Stimulated activated CD4-positive, alpha-beta T cell treated with anti-CD3 and anti-CD28 coated beads, Interleukin-2, amount 100 ng/mL, for 48 hours (primary cell): Measurements from ENCODE around the gene FCGR2B.
"Not testable (repeated sequence)": the region's sequence is repeated elsewhere in the genome, so short reads cannot be mapped to it uniquely, and the experiment has no call there.

Experiments used
- DNase-seq, 2 donors: peaks; one replicate each; pipeline ENCODE4 v3.0.0-alpha.2; 2020

Gene FCGR2B

GRCh38 chr1:161662684-161663339 is at the start of gene FCGR2B:
TSS of gene FCGR2B (plus strand) at chr1:161663143. CDS start at chr1:161663242, 99 bp downstream.
- DNase-seq: not testable (repeated sequence)

GRCh38 chr1:161616417-161616816 is 46.5 kb upstream of the FCGR2B start:
- DNase-seq: not testable (repeated sequence)

GRCh38 chr1:161618517-161618916 is 44.4 kb upstream of the FCGR2B start:
- not testable (repeated sequence) for DNase-seq

GRCh38 chr1:161620399-161620798 is 42.5 kb upstream of the FCGR2B start:
- DNase-seq: not testable (repeated sequence)

- peak; percentile 74 to 93 for DNase-seq
These were observed 41.6 kb upstream of the FCGR2B start for GRCh38 chr1:161621181-161622000.

DNA sequence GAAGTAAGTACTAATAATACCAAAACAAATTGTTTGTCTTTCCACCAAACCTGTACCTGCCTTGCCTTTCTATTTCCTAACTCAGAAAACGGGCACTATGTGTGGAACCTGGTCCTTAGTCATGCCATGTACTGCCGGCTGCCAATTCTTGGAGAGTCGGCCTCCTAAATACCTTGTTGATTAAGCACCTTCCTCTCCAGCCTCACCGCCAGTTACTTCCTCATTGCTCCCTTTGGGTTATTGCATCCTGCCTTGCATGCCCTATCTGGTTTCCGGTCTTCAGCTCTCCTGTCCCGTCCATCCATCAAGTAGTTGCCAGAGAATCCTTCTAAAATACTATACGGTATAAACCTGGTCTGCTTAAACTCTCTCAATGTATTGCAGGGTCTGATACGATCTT is 40.9 kb upstream of the FCGR2B start:
- DNase-seq: not testable (repeated sequence)

GRCh38 chr1:161623401-161624051 is 39.4 kb upstream of the FCGR2B start:
- not testable (repeated sequence) for DNase-seq

GRCh38 chr1:161624605-161625004 is 38.3 kb upstream of the FCGR2B start:
- not testable (repeated sequence) for DNase-seq

- DNase-seq: not testable (repeated sequence)
These were observed 36.3 kb upstream of the FCGR2B start for GRCh38 chr1:161626445-161627146.

- DNase-seq: not testable (repeated sequence)
These were observed 32.7 kb upstream of the FCGR2B start for GRCh38 chr1:161630128-161630742.

GRCh38 chr1:161631076-161631475 is 31.9 kb upstream of the FCGR2B start, which contains the start of gene FCGR3B:
TSS of gene FCGR3B (minus strand) at chr1:161631176. CDS start at chr1:161631094, 82 bp downstream.
- DNase-seq: no peak

- not testable (repeated sequence) for DNase-seq
These were observed 27.9 kb upstream of the FCGR2B start for GRCh38 chr1:161634993-161635392.

DNA sequence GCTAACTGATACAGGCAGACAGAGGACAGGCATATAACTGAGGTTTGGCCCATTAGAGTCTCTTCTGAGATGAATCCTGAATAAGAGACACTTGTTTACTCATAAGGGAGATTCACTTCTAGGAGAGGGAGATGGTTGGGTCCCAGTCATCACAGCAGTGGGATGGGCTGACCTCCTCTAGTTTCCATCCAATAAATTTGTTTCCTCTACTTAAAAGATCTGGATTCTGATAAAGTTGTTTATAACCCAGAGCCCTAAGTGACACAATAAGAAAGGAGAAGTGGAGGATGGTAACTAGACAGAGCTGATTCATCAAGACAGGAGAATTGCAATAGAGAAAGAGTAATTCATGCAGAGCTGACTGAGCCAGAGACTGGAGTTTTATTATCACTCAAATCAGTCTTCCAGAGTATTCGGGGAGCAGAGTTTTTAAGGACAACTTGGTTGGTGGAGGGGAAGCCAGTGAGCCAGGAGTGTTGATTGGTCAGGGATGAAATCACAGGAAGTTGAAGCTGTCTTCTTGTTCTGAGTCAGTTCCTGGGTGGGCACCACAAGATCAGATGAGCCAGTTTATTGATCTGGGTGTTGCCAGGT is 26.7 kb upstream of the FCGR2B start:
- DNase-seq: not testable (repeated sequence)

- not testable (repeated sequence) for DNase-seq
These were observed 26.0 kb upstream of the FCGR2B start for GRCh38 chr1:161636976-161637375.

DNA sequence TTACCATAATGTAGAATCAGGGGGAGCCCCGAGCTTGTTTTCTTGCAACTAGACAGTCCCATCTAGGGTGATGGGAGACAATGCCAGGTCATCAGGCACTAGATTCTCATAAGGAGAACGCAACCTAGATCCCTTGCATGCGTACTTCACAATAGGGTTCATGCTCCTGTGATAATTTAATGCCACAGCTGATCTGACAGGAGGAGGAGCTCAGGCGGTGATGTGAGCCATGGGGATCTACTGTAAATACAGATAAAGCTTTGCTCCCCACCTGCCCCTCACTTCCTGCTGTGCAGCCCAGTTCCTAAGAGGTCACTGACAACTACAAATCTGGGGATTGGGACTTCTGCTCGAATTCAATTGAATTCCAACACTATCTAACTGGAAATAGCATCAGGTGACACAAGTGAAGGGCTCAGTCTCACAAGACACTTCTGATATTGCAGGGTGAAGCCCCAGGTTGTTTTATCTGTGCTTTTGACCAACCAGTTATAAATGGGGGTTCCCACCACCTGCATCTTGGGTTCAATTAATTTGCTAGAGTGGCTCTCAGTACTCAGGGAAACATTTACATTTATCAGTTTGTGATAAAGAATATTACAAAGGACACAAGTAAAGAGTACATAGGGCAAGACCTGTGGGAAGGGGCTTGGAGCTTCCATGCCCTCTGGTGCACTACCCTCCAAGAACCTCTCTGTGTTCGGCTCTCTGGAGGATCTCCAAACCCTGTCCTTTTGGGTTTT is 24.5 kb upstream of the FCGR2B start:
- DNase-seq: not testable (repeated sequence)

DNA sequence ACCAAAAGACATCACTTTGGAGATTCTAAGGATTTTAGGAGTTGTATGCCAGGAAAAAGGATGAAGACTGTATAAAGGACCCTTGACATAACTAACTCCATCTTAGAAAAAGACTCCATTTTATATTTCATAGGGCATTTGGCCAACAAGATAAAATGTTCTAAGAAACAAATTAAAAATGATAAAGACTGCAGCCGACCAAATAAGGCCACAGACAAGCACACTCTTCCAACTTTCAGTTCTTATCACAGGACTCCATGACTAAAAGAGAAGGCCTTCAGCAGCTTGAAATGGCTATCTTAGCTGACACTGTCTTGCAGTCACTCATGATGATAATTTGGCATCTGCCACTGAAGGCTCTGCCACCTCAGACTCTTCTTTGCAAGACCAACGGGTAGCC is 23.7 kb upstream of the FCGR2B start:
- not testable (repeated sequence) for DNase-seq

GRCh38 chr1:161642697-161643096 is 20.2 kb upstream of the FCGR2B start:
- DNase-seq: not testable (repeated sequence)

- DNase-seq: not testable (repeated sequence)
These were observed 19.3 kb upstream of the FCGR2B start for GRCh38 chr1:161643481-161644208.

GRCh38 chr1:161644855-161645254 is 18.1 kb upstream of the FCGR2B start:
- not testable (repeated sequence) for DNase-seq
